Keratinocyte (primary cell): ENCODE data around the gene METTL4. TPM values are rescaled to one million over a fixed set of nuclear protein-coding genes. Genes with fewer than 3 reads are reported as not detected.

ENCODE experiments used
- DNase-seq: peaks from one replicate; pipeline ENCODE4 v3.0.0-alpha.2; 2011; ENCODE audit warnings: low read depth, missing footprints, low spot score
- FAIRE-seq: peaks from 2 replicates; lab custom pipeline; 2011; peaks lifted over from hg19 to GRCh38; lab: Jason Lieb, UNC
- H2AFZ ChIP-seq: 2 replicates; pipeline ENCODE4 v1.6.0; 2012; ENCODE audit warnings: low read length, control low read depth, inconsistent platforms; ENCODE audit not compliant: control insufficient read depth
- H3K27ac ChIP-seq: 2 replicates; pipeline ENCODE4 v1.5.1; 2011; ENCODE audit warnings: low read length; ENCODE audit not compliant: control insufficient read depth, insufficient read depth
- H3K27me3 ChIP-seq: 3 replicates; pipeline ENCODE4 v1.6.0; 2011; ENCODE audit warnings: low read length; ENCODE audit not compliant: control insufficient read depth, insufficient read depth; ENCODE audit errors: extremely low read depth
- H3K36me3 ChIP-seq, 2 experiments: 2 replicates in 1 of 2; 3 replicates in 1 of 2; pipeline ENCODE4 v1.5.1; 2011; ENCODE audit warnings: low read length in 2 of 2, mild to moderate bottlenecking in 1 of 2; ENCODE audit not compliant: control insufficient read depth in 2 of 2, insufficient read depth in 2 of 2; ENCODE audit errors: extremely low read depth in 1 of 2
- H3K4me1 ChIP-seq: 3 replicates; pipeline ENCODE4 v1.5.1; 2011; ENCODE audit warnings: low read length; ENCODE audit not compliant: control insufficient read depth, insufficient read depth; ENCODE audit errors: extremely low read depth
- H3K4me2 ChIP-seq: 3 replicates; pipeline ENCODE4 v1.6.0; 2011; ENCODE audit warnings: low read depth, low read length; ENCODE audit not compliant: control insufficient read depth, insufficient read depth; ENCODE audit errors: extremely low read depth
- H3K4me3 ChIP-seq, 3 experiments: fragments of 200-600 bp in 1 of 3; sonication (generic) in 1 of 3; 2 replicates in 2 of 3; 3 replicates in 1 of 3; pipeline ENCODE4 v1.5.1; 2011 to 2016; ENCODE audit warnings: low read length in 3 of 3, mild to moderate bottlenecking in 3 of 3, control low read depth in 2 of 3, inconsistent platforms in 1 of 3, low read depth in 1 of 3, mixed read lengths in 1 of 3, mixed run types in 1 of 3, moderate library complexity in 1 of 3; ENCODE audit not compliant: control insufficient read depth in 2 of 3, insufficient read depth in 2 of 3; ENCODE audit errors: extremely low read depth in 1 of 3
- H3K79me2 ChIP-seq: 2 replicates; pipeline ENCODE4 v1.6.0; 2012; ENCODE audit warnings: low read length; ENCODE audit not compliant: control insufficient read depth, insufficient read depth
- H3K9ac ChIP-seq: 3 replicates; pipeline ENCODE4 v1.6.0; 2011; ENCODE audit warnings: low read length; ENCODE audit not compliant: control insufficient read depth, insufficient read depth; ENCODE audit errors: extremely low read depth
- H3K9me1 ChIP-seq: 3 replicates; pipeline ENCODE4 v1.6.0; 2011; ENCODE audit warnings: low read length; ENCODE audit not compliant: control insufficient read depth, insufficient read depth; ENCODE audit errors: extremely low read depth
- H3K9me3 ChIP-seq: 2 replicates; pipeline ENCODE4 v1.5.1; 2012; ENCODE audit warnings: low read depth, low read length; ENCODE audit not compliant: control insufficient read depth
- H4K20me1 ChIP-seq: 3 replicates; pipeline ENCODE4 v1.6.0; 2011; ENCODE audit warnings: low read length; ENCODE audit not compliant: control insufficient read depth, insufficient read depth; ENCODE audit errors: extremely low read depth
- CTCF ChIP-seq, 3 experiments: IDR thresholded peaks in 1 of 3; conservative IDR thresholded peaks in 1 of 3; optimal IDR thresholded peaks in 1 of 3; 2 replicates in 2 of 3; 3 replicates in 1 of 3; pipeline versions ENCODE3 to v1.5.1; 2011; ENCODE audit warnings: low read length in 3 of 3, mild to moderate bottlenecking in 3 of 3, moderate library complexity in 2 of 3, control low read depth in 1 of 3, inconsistent platforms in 1 of 3; ENCODE audit not compliant: insufficient read depth in 2 of 3; ENCODE audit errors: extremely low read depth in 1 of 3
- EZH2 ChIP-seq: IDR thresholded peaks from one replicate; pipeline ENCODE4 v1.6.1; 2012; ENCODE audit warnings: inconsistent platforms, mild to moderate bottlenecking, low read length, moderate library complexity
- dilution Hi-C: fragments of 300-500 bp; cut with MboI; formaldehyde crosslinking; loops from one replicate; pipeline ENCODE4 v1.7.0; 2020; ENCODE audit warnings: low sequenced_read_pairs; ENCODE audit not compliant: extremely low pct_ligation_motif_present
- polyA plus RNA-seq, 5 experiments: library from polyadenylated mRNA; depleted of rRNA in 3 of 5; stranded (reverse) in 3 of 5; stranded (forward) in 1 of 5; unstranded in 1 of 5; fragments of >200 nt; gene quantifications; 1 replicate in 1 of 5; 2 replicates in 3 of 5; 3 replicates in 1 of 5; pipeline versions ENCODE4 v1.2.1 to v1.2.3, GENCODE V29; 2011 to 2012; ENCODE audit warnings: missing spikeins in 2 of 5, low read depth in 1 of 5, low replicate concordance in 1 of 5

Gene METTL4
- polyA plus RNA-seq, 1 donor (not counting 4 experiments of a cell fraction or from before 2014, with no cell fraction given) = 10.2 TPM

GRCh38 chr18:2564373-2564772 lies 6.9 kb downstream of the METTL4 start:
- Histone ChIP-seq H3K27me3 (no peaks in the 10 kb centered on the region), H2AFZ (no peak overlapping the region), H4K20me1 (no peaks in the 10 kb centered on the region), H3K9me3 (no peaks in the 10 kb centered on the region), H3K4me3 (no peak overlapping the region), H3K4me2 (no peak overlapping the region), H3K36me3 (peaks cover 0 to 4% of the 10 kb centered on the region in 2 experiments), H3K9me1 (no peaks in the 10 kb centered on the region), H3K79me2 (peaks cover 4% of the 10 kb centered on the region), H3K9ac (no peak overlapping the region), H3K27ac (no peak overlapping the region), H3K4me1 (no peaks in the 10 kb centered on the region)
- FAIRE-seq (no peak), DNase-seq (no peak)
- TF ChIP-seq EZH2 (no peak), CTCF (optimal IDR thresholded peaks at IDR 0.05 in 1 of 3, IDR thresholded peaks at IDR 0.05 in 1 of 3, conservative IDR thresholded peaks at IDR 0.05 in 1 of 3; ENCODE audit: extremely low read depth in 1 of 3, insufficient read depth in 2 of 3, low read length in 3 of 3) (no peak)
- dilution Hi-C loops = no loop called here

GRCh38 chr18:2559249-2559648 lies 12.1 kb downstream of the METTL4 start:
- no peak overlapping the region for H2AFZ ChIP-seq
- H3K4me2 ChIP-seq = no peak overlapping the region
- H3K9me1 ChIP-seq = no peaks in the 10 kb centered on the region
- dilution Hi-C loops = no loop called here
- no peaks in the 10 kb centered on the region for H3K36me3 ChIP-seq
- no peaks in the 10 kb centered on the region for H3K9me3 ChIP-seq
- no peaks in the 10 kb centered on the region for H4K20me1 ChIP-seq
- FAIRE-seq (no peak), DNase-seq (no peak)
- no peak overlapping the region for H3K4me3 ChIP-seq
- TF ChIP-seq CTCF (optimal IDR thresholded peaks at IDR 0.05 in 1 of 3, IDR thresholded peaks at IDR 0.05 in 1 of 3, conservative IDR thresholded peaks at IDR 0.05 in 1 of 3; ENCODE audit: extremely low read depth in 1 of 3, insufficient read depth in 2 of 3, low read length in 3 of 3) (no peak), EZH2 (no peak)
- H3K79me2 ChIP-seq = no peaks in the 10 kb centered on the region
- H3K4me1 ChIP-seq = no peaks in the 10 kb centered on the region
- no peak overlapping the region for H3K27ac ChIP-seq
- H3K9ac ChIP-seq = no peak overlapping the region
- H3K27me3 ChIP-seq = no peaks in the 10 kb centered on the region
